DND-41 (cell line): Measurements from ENCODE around the gene RALGPS1.

Experiments used
- CTCF ChIP-seq: IDR thresholded peaks from 2 replicates; pipeline ENCODE4 v1.5.1; 2012; ENCODE audit warnings: borderline replicate concordance, low read length, moderate library complexity, mild to moderate bottlenecking; ENCODE audit not compliant: poor library complexity, severe bottlenecking; ENCODE audit errors: extremely low read depth
- EZH2 ChIP-seq: IDR thresholded peaks from 3 replicates; pipeline ENCODE4 v1.6.1; 2012; ENCODE audit warnings: borderline replicate concordance, low read depth, mild to moderate bottlenecking, moderate library complexity, low read length, inconsistent platforms; ENCODE audit not compliant: severe bottlenecking

- TF ChIP-seq EZH2 = no peak
- no peak for TF ChIP-seq CTCF
Observed at GRCh38 chr9:127021664-127022363, 107.2 kb downstream of the RALGPS1 start.
